Measurements from ENCODE around the gene RASSF4.

RASSF4 gene

GRCh38 chr10:44947371-44948152 lies 12.0 kb upstream of the RASSF4 start:
- no peak for DNase-seq (ENCODE audit: low read depth in 2 of 2)

GRCh38 chr10:44948642-44949041 lies 11.0 kb upstream of the RASSF4 start:
- DNase-seq (ENCODE audit: low read depth in 2 of 2) = no peak

GRCh38 chr10:44949127-44949802 lies 10.3 kb upstream of the RASSF4 start:
- DNase-seq (ENCODE audit: low read depth in 2 of 2) = no peak

- no peak for DNase-seq (ENCODE audit: low read depth in 2 of 2)
Measured at GRCh38 chr10:44949915-44950314, 9.7 kb upstream of the RASSF4 start.

- DNase-seq (ENCODE audit: low read depth in 2 of 2) = no peak
Measured at GRCh38 chr10:44950326-44951225, 9.0 kb upstream of the RASSF4 start.

GRCh38 chr10:44951576-44952226 lies 7.9 kb upstream of the RASSF4 start:
- DNase-seq (ENCODE audit: low read depth in 2 of 2) = no peak

- DNase-seq (ENCODE audit: low read depth in 2 of 2) = no peak
Measured at GRCh38 chr10:44952779-44953231, 6.8 kb upstream of the RASSF4 start.

GRCh38 chr10:44954042-44954441 lies 5.6 kb upstream of the RASSF4 start:
- DNase-seq (ENCODE audit: low read depth in 2 of 2) = no peak

- DNase-seq (ENCODE audit: low read depth in 2 of 2) = no peak
Measured at GRCh38 chr10:44954962-44955361, 4.6 kb upstream of the RASSF4 start.

GRCh38 chr10:44955413-44956070 lies 4.1 kb upstream of the RASSF4 start:
- no peak for DNase-seq (ENCODE audit: low read depth in 2 of 2)

GRCh38 chr10:44956226-44956625 lies 3.4 kb upstream of the RASSF4 start:
- DNase-seq (ENCODE audit: low read depth in 2 of 2) = no peak

GRCh38 chr10:44956717-44957706 lies 2.6 kb upstream of the RASSF4 start:
- DNase-seq (ENCODE audit: low read depth in 2 of 2) = no peak

- no peak for DNase-seq (ENCODE audit: low read depth in 2 of 2)
Measured at GRCh38 chr10:44958196-44958897, 1.3 kb upstream of the RASSF4 start.

- DNase-seq (ENCODE audit: low read depth in 2 of 2) = no peak
Measured at GRCh38 chr10:44958898-44959246, 730 bp upstream of the RASSF4 start.

- no peak for DNase-seq (ENCODE audit: low read depth in 2 of 2)
Measured at GRCh38 chr10:44960088-44960460, 472 bp downstream of the RASSF4 start.

- DNase-seq (ENCODE audit: low read depth in 2 of 2) = no peak
Measured at GRCh38 chr10:44960482-44961229, 1.1 kb downstream of the RASSF4 start.

GRCh38 chr10:44961230-44961571 lies 1.6 kb downstream of the RASSF4 start:
- no peak for DNase-seq (ENCODE audit: low read depth in 2 of 2)

GRCh38 chr10:44961931-44962750 lies 2.5 kb downstream of the RASSF4 start:
- DNase-seq (ENCODE audit: low read depth in 2 of 2) = no peak

Measured in stimulated activated CD8-positive, alpha-beta memory T cell treated with anti-CD3 and anti-CD28 coated beads, Interleukin-7, amount 100 ng/mL, for 4 hours (primary cell).